GM12801 (cell line): Measurements from ENCODE around the gene PEX5L.

Experiments used
- CTCF ChIP-seq: IDR thresholded peaks from one replicate; pipeline ENCODE4 v1.5.1; 2011; ENCODE audit warnings: control low read depth; ENCODE audit not compliant: insufficient read length; ENCODE audit errors: extremely low read depth

The PEX5L gene

GRCh38 chr3:180068023-180068422 lies 31.3 kb upstream of the PEX5L start:
- no peak for TF ChIP-seq CTCF

GRCh38 chr3:180066598-180066997 lies 29.9 kb upstream of the PEX5L start:
- TF ChIP-seq CTCF, result no peak

GRCh38 chr3:180063783-180064182 lies 27.0 kb upstream of the PEX5L start:
- no peak for TF ChIP-seq CTCF

- no peak for TF ChIP-seq CTCF
Observed at GRCh38 chr3:180062771-180063170, 26.0 kb upstream of the PEX5L start.

GRCh38 chr3:180059356-180059755 lies 22.6 kb upstream of the PEX5L start:
- TF ChIP-seq CTCF, result no peak

- no peak for TF ChIP-seq CTCF
Observed at GRCh38 chr3:180058238-180058637, 21.5 kb upstream of the PEX5L start.

- TF ChIP-seq CTCF, result no peak
Observed at GRCh38 chr3:180049391-180049790, 12.7 kb upstream of the PEX5L start.

GRCh38 chr3:180048840-180049239 lies 12.1 kb upstream of the PEX5L start:
- no peak for TF ChIP-seq CTCF
